ENCODE measurements around the gene IFITM10.

The IFITM10 gene

GRCh38 chr11:1791912-1792311, 41.5 kb upstream of the IFITM10 start:
- ChIA-PET POLR2A (no interaction called here), CTCF (interaction anchor here (0.7 to 1.8 kb wide), 4 partner anchors 41 to 358 kb away, joined by 3 to 8 read pairs (median 4); no protein-coding TSS in a partner anchor)
- no peak for TF ChIP-seq INSM2 (tag by site-specific recombination; IDR thresholded peaks at IDR 0.05)
- no peak for TF ChIP-seq REST (tag by site-specific recombination; IDR thresholded peaks at IDR 0.05)
- no peak for TF ChIP-seq ZSCAN4 (tag by site-specific recombination; IDR thresholded peaks at IDR 0.05)
- no peak for TF ChIP-seq ZNF701 (tag by site-specific recombination; IDR thresholded peaks at IDR 0.05)
- TF ChIP-seq ZNF211 (tag by site-specific recombination; IDR thresholded peaks at IDR 0.05; ENCODE audit: low read depth) = no peak
- no peak for TF ChIP-seq ZEB2 (tag by site-specific recombination; IDR thresholded peaks at IDR 0.05)
- no peak for TF ChIP-seq HIC1 (tag by site-specific recombination; IDR thresholded peaks at IDR 0.05)
- TF ChIP-seq GLIS2 (tag by site-specific recombination; IDR thresholded peaks at IDR 0.05) = no peak
- no peak for TF ChIP-seq ELK4 (IDR thresholded peaks at IDR 0.05; ENCODE audit: borderline replicate concordance, low read depth, low read length)
- no peak for TF ChIP-seq ZSCAN16 (tag by site-specific recombination; IDR thresholded peaks at IDR 0.05)
- H3K4me1 ChIP-seq (ENCODE audit: control insufficient read depth, insufficient read depth, low read length) = no peaks in the 10 kb centered on the region
- H3K9me3 ChIP-seq (ENCODE audit: control insufficient read depth, insufficient read depth, low read depth, low read length) = no peaks in the 10 kb centered on the region
- no peaks in the 10 kb centered on the region for H3K36me3 ChIP-seq (ENCODE audit: control insufficient read depth in 2 of 2, insufficient read depth in 1 of 2, low read length in 2 of 2)
- no peak overlapping the region for H3K27ac ChIP-seq (ENCODE audit: extremely low read depth, low read depth, low read length)
- H3K4me3 ChIP-seq (ENCODE audit: low read depth, low read length) = no peak overlapping the region

GRCh38 chr11:1786466-1786865, 36.1 kb upstream of the IFITM10 start:
- CTCF ChIA-PET = interaction anchor here (3.2 kb wide), 1 partner anchor 46 kb away, joined by 8 read pairs; no protein-coding TSS in a partner anchor
- H3K9me3 ChIP-seq (ENCODE audit: control insufficient read depth, insufficient read depth, low read depth, low read length) = no peaks in the 10 kb centered on the region
- TF ChIP-seq ZNF561 (tag by site-specific recombination; IDR thresholded peaks at IDR 0.05; ENCODE audit: borderline replicate concordance) = no peak
- no peak for TF ChIP-seq ZBTB8A (tag by site-specific recombination; IDR thresholded peaks at IDR 0.05)
- no peak for TF ChIP-seq ZNF341 (tag by site-specific recombination; IDR thresholded peaks at IDR 0.05; ENCODE audit: low read depth)
- no peak for TF ChIP-seq ZNF645 (tag by site-specific recombination; IDR thresholded peaks at IDR 0.05)
- no peak for TF ChIP-seq ZIC2 (tag by site-specific recombination; IDR thresholded peaks at IDR 0.05)
- TF ChIP-seq ZSCAN16 (tag by site-specific recombination; IDR thresholded peaks at IDR 0.05) = no peak
- TF ChIP-seq ZBTB48 (tag by site-specific recombination; IDR thresholded peaks at IDR 0.05) = no peak
- no peak for TF ChIP-seq BCL11B (tag by site-specific recombination; IDR thresholded peaks at IDR 0.05; ENCODE audit: low read depth)
- no peak for TF ChIP-seq ZNF639 (tag by site-specific recombination; IDR thresholded peaks at IDR 0.05)
- no peak for TF ChIP-seq GLI4 (tag by site-specific recombination; IDR thresholded peaks at IDR 0.05)
- no peaks in the 10 kb centered on the region for H3K36me3 ChIP-seq (ENCODE audit: control insufficient read depth in 2 of 2, insufficient read depth in 1 of 2, low read length in 2 of 2)
- H3K4me1 ChIP-seq (ENCODE audit: control insufficient read depth, insufficient read depth, low read length) = no peaks in the 10 kb centered on the region
- H3K4me3 ChIP-seq (ENCODE audit: low read depth, low read length) = no peak overlapping the region
- POLR2A ChIA-PET = no interaction called here
- H3K27ac ChIP-seq (ENCODE audit: extremely low read depth, low read depth, low read length) = no peak overlapping the region

Measured in HEK293 (cell line).